Measurements from ENCODE around the gene TRIM72. TPM values are rescaled to one million over a fixed set of nuclear protein-coding genes. Genes with fewer than 3 reads are reported as not detected.
A peak's percentile ranks its signal among the peaks of the same experiment; 100 is the strongest.

Gene TRIM72
- total RNA-seq, 4 donors from 2014 or later, result not detected

- peaks cover 0 to 39% (median 16%) of the 10 kb centered on the region in 4 donors for H3K4me1 ChIP-seq
- H3K4me3 ChIP-seq, result peak overlapping the region; percentile 56 to 92 (median 74)
- no peaks in the 10 kb centered on the region for H3K27me3 ChIP-seq
- TF ChIP-seq POLR2A (IDR thresholded peaks at IDR 0.05) (no peak), CTCF (IDR thresholded peaks at IDR 0.05) (no peak)
- H3K27ac ChIP-seq, result peak overlapping the region; percentile 87 to 99 (median 92)
- H3K36me3 ChIP-seq, result peaks cover 0 to 18% (median 0%) of the 10 kb centered on the region in 3 donors
- no peaks in the 10 kb centered on the region for H3K9me3 ChIP-seq
- no peak for DNase-seq
Observed at GRCh38 chr16:31179219-31179746, 34.6 kb upstream of the TRIM72 start.

- peak in 2 of 6 experiments; percentile 6 to 7 for TF ChIP-seq CTCF (IDR thresholded peaks at IDR 0.05)
- TF ChIP-seq POLR2A (IDR thresholded peaks at IDR 0.05), result peak; percentile 97 to 98
- Histone ChIP-seq H3K4me1 (peaks cover 0 to 39% (median 16%) of the 10 kb centered on the region in 4 donors), H3K36me3 (peaks cover 0 to 24% (median 0%) of the 10 kb centered on the region in 3 donors), H3K27ac (peak within 1 kb of the TSS; percentile 87 to 99 (median 92)), H3K4me3 (peak within 1 kb of the TSS; percentile 56 to 92 (median 74)), H3K9me3 (no peaks in the 10 kb centered on the region), H3K27me3 (no peaks in the 10 kb centered on the region)
- peak; percentile 92 to 97 (median 96) for DNase-seq
Observed at GRCh38 chr16:31179747-31180459, 34.0 kb upstream of the TRIM72 start, which contains the start of gene FUS. TSS of gene FUS (plus strand) at chr16:31180139. CDS start at chr16:31180215, 76 bp downstream.

- peak overlapping the region; percentile 56 to 92 (median 74) for H3K4me3 ChIP-seq
- H3K9me3 ChIP-seq, result no peaks in the 10 kb centered on the region
- H3K27me3 ChIP-seq, result no peaks in the 10 kb centered on the region
- peaks cover 0 to 37% (median 0%) of the 10 kb centered on the region in 3 donors for H3K36me3 ChIP-seq
- H3K4me1 ChIP-seq, result peaks cover 0 to 39% (median 16%) of the 10 kb centered on the region in 4 donors
- DNase-seq, result peak; percentile 31 to 61 (median 57)
- peak overlapping the region; percentile 87 to 99 (median 92) for H3K27ac ChIP-seq
- TF ChIP-seq POLR2A (IDR thresholded peaks at IDR 0.05), result no peak
- TF ChIP-seq CTCF (IDR thresholded peaks at IDR 0.05), result no peak
Observed at GRCh38 chr16:31181102-31181830, 32.7 kb upstream of the TRIM72 start.

DNA sequence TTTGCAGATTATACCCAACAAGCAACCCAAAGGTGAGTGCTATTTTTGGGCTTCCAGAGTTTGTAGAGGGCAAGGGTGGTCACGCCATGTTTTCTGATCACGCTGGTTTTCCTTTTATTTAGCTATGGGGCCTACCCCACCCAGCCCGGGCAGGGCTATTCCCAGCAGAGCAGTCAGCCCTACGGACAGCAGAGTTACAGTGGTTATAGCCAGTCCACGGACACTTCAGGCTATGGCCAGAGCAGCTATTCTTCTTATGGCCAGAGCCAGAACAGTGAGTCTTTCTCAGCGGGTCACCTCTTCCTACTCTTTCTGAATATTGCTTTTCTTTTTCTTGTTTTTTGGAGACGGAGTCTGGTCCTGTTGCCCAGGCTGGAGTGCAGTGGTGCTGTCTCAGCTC, 31.5 kb upstream of the TRIM72 start:
- H3K36me3 ChIP-seq, result peaks cover 0 to 49% (median 0%) of the 10 kb centered on the region in 3 donors
- H3K27ac ChIP-seq, result peak overlapping the region in 1 of 4 donors; percentile 13
- peaks cover 0 to 39% (median 16%) of the 10 kb centered on the region in 4 donors for H3K4me1 ChIP-seq

More for the DNA sequence above, 31.5 kb upstream of the TRIM72 start:
- Histone ChIP-seq H3K9me3 (no peaks in the 10 kb centered on the region), H3K4me3 (peak overlapping the region in 3 of 4 donors; percentile 72 to 92 (median 75)), H3K27me3 (no peaks in the 10 kb centered on the region)
- DNase-seq, result no peak
- TF ChIP-seq POLR2A (IDR thresholded peaks at IDR 0.05), result no peak
- TF ChIP-seq CTCF (IDR thresholded peaks at IDR 0.05), result no peak

Measured in Peyer's patch (tissue), 4 donors.